ENCODE data around the gene TIMM13. TPM values are rescaled to one million over a fixed set of nuclear protein-coding genes. Genes with fewer than 3 reads are reported as not detected.

Gene TIMM13
- total and polyA plus RNA-seq, 10 of the 15 experiments (the other 5 are each of a cell fraction or from before 2014, with no cell fraction given) = 9.9 to 205 (median 63.6) TPM

DNA sequence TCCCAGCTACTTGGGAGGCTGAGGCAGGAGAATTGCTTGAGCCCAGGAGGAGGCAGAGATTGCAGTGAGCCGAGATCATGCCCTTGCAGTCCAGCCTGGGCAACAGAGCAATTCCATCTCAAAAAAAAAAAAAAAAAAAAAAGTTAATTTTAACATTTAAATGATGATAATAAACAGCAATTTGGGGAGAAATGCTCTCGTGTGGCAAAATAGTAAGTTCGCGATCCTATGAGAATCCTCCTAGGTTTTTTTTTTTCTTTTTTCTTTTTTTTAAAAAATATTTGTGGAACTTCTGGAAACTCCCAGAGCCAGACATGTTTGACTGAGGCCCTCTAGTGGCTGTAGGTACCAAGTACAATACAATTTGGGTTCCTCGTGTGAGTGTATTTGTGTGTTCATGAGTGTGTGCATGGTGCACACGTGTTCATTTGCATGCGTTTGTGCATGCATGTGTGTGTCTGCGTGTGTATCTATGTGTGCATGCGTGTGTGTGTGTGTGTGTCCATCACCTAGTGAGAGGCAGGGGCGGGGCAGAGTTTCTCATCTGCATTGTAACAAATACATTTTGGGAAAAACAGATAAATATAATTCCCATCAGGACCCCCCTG is 36.2 kb downstream of the TIMM13 start (continued):
- TF ChIP-seq BMI1 (IDR thresholded peaks at IDR 0.05; ENCODE audit: borderline replicate concordance) = no peak
- TF ChIP-seq RB1 (IDR thresholded peaks at IDR 0.05; ENCODE audit: borderline replicate concordance) = 0 out of 2 replicates have a peak, but pooled peaks have one; percentile 58
- no peak for TF ChIP-seq ZSCAN29 (IDR thresholded peaks at IDR 0.05)
- TF ChIP-seq, protein P1, sequence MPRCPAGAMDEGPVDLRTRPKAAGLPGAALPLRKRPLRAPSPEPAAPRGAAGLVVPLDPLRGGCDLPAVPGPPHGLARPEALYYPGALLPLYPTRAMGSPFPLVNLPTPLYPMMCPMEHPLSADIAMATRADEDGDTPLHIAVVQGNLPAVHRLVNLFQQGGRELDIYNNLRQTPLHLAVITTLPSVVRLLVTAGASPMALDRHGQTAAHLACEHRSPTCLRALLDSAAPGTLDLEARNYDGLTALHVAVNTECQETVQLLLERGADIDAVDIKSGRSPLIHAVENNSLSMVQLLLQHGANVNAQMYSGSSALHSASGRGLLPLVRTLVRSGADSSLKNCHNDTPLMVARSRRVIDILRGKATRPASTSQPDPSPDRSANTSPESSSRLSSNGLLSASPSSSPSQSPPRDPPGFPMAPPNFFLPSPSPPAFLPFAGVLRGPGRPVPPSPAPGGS (IDR thresholded peaks at IDR 0.05; ENCODE audit: borderline replicate concordance, insufficient read depth, low read depth, low read length, poor library complexity, severe bottlenecking) = no peak
- TF ChIP-seq BRCA1 (IDR thresholded peaks at IDR 0.05; ENCODE audit: low read depth, low read length) = no peak
- TF ChIP-seq, protein P2, sequence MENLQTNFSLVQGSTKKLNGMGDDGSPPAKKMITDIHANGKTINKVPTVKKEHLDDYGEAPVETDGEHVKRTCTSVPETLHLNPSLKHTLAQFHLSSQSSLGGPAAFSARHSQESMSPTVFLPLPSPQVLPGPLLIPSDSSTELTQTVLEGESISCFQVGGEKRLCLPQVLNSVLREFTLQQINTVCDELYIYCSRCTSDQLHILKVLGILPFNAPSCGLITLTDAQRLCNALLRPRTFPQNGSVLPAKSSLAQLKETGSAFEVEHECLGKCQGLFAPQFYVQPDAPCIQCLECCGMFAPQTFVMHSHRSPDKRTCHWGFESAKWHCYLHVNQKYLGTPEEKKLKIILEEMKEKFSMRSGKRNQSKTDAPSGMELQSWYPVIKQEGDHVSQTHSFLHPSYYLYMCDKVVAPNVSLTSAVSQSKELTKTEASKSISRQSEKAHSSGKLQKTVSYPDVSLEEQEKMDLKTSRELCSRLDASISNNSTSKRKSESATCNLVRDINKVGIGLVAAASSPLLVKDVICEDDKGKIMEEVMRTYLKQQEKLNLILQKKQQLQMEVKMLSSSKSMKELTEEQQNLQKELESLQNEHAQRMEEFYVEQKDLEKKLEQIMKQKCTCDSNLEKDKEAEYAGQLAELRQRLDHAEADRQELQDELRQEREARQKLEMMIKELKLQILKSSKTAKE (IDR thresholded peaks at IDR 0.05; ENCODE audit: low read depth, poor library complexity, severe bottlenecking) = no peak
- TF ChIP-seq, protein P3, sequence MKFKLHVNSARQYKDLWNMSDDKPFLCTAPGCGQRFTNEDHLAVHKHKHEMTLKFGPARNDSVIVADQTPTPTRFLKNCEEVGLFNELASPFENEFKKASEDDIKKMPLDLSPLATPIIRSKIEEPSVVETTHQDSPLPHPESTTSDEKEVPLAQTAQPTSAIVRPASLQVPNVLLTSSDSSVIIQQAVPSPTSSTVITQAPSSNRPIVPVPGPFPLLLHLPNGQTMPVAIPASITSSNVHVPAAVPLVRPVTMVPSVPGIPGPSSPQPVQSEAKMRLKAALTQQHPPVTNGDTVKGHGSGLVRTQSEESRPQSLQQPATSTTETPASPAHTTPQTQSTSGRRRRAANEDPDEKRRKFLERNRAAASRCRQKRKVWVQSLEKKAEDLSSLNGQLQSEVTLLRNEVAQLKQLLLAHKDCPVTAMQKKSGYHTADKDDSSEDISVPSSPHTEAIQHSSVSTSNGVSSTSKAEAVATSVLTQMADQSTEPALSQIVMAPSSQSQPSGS (IDR thresholded peaks at IDR 0.05; ENCODE audit: low read length) = no peak
- TF ChIP-seq, protein P4, sequence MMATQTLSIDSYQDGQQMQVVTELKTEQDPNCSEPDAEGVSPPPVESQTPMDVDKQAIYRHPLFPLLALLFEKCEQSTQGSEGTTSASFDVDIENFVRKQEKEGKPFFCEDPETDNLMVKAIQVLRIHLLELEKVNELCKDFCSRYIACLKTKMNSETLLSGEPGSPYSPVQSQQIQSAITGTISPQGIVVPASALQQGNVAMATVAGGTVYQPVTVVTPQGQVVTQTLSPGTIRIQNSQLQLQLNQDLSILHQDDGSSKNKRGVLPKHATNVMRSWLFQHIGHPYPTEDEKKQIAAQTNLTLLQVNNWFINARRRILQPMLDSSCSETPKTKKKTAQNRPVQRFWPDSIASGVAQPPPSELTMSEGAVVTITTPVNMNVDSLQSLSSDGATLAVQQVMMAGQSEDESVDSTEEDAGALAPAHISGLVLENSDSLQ (IDR thresholded peaks at IDR 0.05) = no peak
- TF ChIP-seq ZNF384 (IDR thresholded peaks at IDR 0.05; ENCODE audit: borderline replicate concordance, low read depth, low read length) = peak; percentile 89
- TF ChIP-seq RFX5 (IDR thresholded peaks at IDR 0.05; ENCODE audit: low read depth, low read length) = no peak
- TF ChIP-seq RBBP5 (conservative IDR thresholded peaks at IDR 0.05) = no peak
- no peak for TF ChIP-seq CHD4 (IDR thresholded peaks at IDR 0.05)
- TF ChIP-seq PML (IDR thresholded peaks at IDR 0.05; ENCODE audit: low read length) = no peak
- TF ChIP-seq, protein P5, sequence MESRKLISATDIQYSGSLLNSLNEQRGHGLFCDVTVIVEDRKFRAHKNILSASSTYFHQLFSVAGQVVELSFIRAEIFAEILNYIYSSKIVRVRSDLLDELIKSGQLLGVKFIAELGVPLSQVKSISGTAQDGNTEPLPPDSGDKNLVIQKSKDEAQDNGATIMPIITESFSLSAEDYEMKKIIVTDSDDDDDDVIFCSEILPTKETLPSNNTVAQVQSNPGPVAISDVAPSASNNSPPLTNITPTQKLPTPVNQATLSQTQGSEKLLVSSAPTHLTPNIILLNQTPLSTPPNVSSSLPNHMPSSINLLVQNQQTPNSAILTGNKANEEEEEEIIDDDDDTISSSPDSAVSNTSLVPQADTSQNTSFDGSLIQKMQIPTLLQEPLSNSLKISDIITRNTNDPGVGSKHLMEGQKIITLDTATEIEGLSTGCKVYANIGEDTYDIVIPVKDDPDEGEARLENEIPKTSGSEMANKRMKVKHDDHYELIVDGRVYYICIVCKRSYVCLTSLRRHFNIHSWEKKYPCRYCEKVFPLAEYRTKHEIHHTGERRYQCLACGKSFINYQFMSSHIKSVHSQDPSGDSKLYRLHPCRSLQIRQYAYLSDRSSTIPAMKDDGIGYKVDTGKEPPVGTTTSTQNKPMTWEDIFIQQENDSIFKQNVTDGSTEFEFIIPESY (IDR thresholded peaks at IDR 0.05) = no peak
- TF ChIP-seq POLR2A (IDR thresholded peaks at IDR 0.05; ENCODE audit: low read depth, low read length) = no peak
- TF ChIP-seq IKZF2 (IDR thresholded peaks at IDR 0.05) = peak in 1 of 2 experiments; percentile 51; a peak in 1 of 4 replicates
- no peak for TF ChIP-seq SUZ12 (IDR thresholded peaks at IDR 0.05; ENCODE audit: unreplicated experiment)
- TF ChIP-seq FOXK2 (IDR thresholded peaks at IDR 0.05) = no peak
- no peak for TF ChIP-seq TARDBP (IDR thresholded peaks at IDR 0.05; ENCODE audit: borderline replicate concordance)
- peak; percentile 83; the same call in 1 of the 3 replicates for TF ChIP-seq POU2F2 (IDR thresholded peaks at IDR 0.05; ENCODE audit: borderline replicate concordance, low read depth, low read length)
- no peak for TF ChIP-seq NR2C2 (IDR thresholded peaks at IDR 0.05; ENCODE audit: borderline replicate concordance, control insufficient read depth, insufficient read length, low read depth)
- no peak for TF ChIP-seq PAX5 (IDR thresholded peaks at IDR 0.05; ENCODE audit: borderline replicate concordance, low read depth, low read length)
- TF ChIP-seq SREBF2 (IDR thresholded peaks at IDR 0.05; ENCODE audit: low read length) = no peak
- TF ChIP-seq CBFB (IDR thresholded peaks at IDR 0.05; ENCODE audit: low read depth) = no peak
- TF ChIP-seq DPF2 (IDR thresholded peaks at IDR 0.05) = no peak
